ENCODE measurements around the gene TYW1B. TPM values are rescaled to one million over a fixed set of nuclear protein-coding genes. Genes with fewer than 3 reads are reported as not detected.
A peak's percentile ranks its signal among the peaks of the same experiment; 100 is the strongest.
"Not testable (repeated sequence)": the region's sequence is repeated elsewhere in the genome, so short reads cannot be mapped to it uniquely, and the experiment has no call there.

The TYW1B gene
- total RNA-seq, 1 donor from 2014 or later: 3.1 TPM

DNA sequence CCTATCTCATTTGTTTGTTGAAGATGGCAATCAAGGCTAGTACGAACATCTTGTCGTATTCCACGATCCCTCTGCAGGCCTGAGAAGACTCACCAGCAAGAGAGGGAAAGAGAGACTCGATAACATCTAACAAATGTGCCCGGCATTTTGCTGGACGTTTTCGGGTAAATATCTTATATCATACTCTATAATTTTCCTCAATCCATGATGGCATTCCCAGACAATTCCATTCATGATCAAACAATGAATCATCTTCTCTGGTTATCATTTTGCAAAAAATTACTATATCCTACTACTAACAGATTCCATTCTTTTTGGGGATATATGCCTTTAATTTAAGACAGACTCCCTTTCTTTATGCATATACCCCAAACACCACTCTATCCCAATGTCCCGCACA lies 118.1 kb downstream of the TYW1B start:
- TF ChIP-seq, protein P1, sequence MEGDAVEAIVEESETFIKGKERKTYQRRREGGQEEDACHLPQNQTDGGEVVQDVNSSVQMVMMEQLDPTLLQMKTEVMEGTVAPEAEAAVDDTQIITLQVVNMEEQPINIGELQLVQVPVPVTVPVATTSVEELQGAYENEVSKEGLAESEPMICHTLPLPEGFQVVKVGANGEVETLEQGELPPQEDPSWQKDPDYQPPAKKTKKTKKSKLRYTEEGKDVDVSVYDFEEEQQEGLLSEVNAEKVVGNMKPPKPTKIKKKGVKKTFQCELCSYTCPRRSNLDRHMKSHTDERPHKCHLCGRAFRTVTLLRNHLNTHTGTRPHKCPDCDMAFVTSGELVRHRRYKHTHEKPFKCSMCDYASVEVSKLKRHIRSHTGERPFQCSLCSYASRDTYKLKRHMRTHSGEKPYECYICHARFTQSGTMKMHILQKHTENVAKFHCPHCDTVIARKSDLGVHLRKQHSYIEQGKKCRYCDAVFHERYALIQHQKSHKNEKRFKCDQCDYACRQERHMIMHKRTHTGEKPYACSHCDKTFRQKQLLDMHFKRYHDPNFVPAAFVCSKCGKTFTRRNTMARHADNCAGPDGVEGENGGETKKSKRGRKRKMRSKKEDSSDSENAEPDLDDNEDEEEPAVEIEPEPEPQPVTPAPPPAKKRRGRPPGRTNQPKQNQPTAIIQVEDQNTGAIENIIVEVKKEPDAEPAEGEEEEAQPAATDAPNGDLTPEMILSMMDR (conservative IDR thresholded peaks at IDR 0.05): no peak
- H3K4me3 Mint-ChIP-seq: no peak overlapping the region
- no peak for DNase-seq (ENCODE audit: extremely low spot score, unreplicated experiment)
- H3K36me3 Mint-ChIP-seq: peaks cover 19% of the 10 kb centered on the region
- H3K27me3 Mint-ChIP-seq: no peaks in the 10 kb centered on the region
- peaks cover 13% of the 10 kb centered on the region for H3K4me1 Mint-ChIP-seq (ENCODE audit: unreplicated experiment)
- H3K27ac Mint-ChIP-seq: no peak overlapping the region
- no peaks in the 10 kb centered on the region for H3K9me3 Mint-ChIP-seq

DNA sequence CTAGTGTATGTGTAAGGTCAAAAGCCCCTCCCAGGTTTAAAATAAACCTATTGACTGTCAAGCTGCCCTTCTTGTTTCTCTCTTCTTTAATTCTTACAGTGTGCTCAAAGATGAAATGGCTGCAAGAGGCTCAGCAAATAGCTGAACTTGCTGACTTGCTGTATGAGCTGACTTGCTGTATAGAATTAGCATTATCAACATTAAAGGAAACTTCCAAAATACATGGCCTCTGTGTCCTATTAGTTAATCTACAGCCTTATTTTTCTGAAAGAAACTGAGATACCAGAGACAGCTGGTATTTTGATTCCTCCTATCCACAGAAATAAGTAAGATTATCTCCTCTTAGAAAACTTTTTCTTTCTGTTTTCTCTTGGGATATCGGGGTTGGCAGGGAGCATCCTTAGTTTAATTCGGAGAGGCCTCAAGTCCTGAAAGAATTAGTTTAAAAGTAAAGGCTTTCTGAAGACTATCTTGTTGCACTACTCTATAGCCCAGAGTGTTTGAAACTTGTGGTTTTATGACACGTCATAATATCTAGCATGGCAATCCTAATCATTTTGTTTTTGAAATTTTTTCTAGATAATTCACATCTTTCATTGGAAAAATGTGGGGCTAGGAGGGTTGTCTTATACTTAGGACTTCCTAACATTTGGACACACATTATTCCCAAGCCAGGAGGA lies 119.5 kb downstream of the TYW1B start:
- H3K27ac Mint-ChIP-seq; DNase-seq (ENCODE audit: extremely low spot score, unreplicated experiment); H3K4me3 Mint-ChIP-seq; H3K9me3 Mint-ChIP-seq; H3K27me3 Mint-ChIP-seq: not testable (repeated sequence)
- H3K4me1 Mint-ChIP-seq (ENCODE audit: unreplicated experiment): peaks cover 13% of the 10 kb centered on the region
- H3K36me3 Mint-ChIP-seq: peaks cover 19% of the 10 kb centered on the region

DNA sequence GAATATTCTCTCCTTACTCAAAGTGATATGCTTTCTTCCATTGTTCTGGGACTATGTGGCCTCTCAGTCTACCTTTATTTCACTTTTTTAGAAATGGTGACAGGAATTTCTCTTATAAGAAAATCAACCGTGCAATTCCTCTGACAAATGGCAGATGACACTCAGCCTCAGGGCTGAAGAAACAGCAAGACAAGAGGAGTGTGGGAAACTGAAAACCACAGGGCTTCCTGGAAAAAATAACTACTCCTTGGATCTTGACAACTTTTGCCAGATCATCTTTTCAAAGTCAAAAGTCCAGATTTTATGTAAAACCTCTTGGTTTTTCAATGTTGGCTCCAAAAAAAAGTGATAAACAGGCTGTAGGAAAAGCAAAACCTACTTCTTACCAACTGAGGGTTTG lies 121.5 kb downstream of the TYW1B start:
- H3K27me3 Mint-ChIP-seq: no peaks in the 10 kb centered on the region
- TF ChIP-seq, protein P1 (conservative IDR thresholded peaks at IDR 0.05): no peak
- no peaks in the 10 kb centered on the region for H3K9me3 Mint-ChIP-seq
- no peak overlapping the region for H3K4me3 Mint-ChIP-seq
- DNase-seq (ENCODE audit: extremely low spot score, unreplicated experiment): no peak
- H3K4me1 Mint-ChIP-seq (ENCODE audit: unreplicated experiment): peaks cover 9% of the 10 kb centered on the region
- peaks cover 15% of the 10 kb centered on the region for H3K36me3 Mint-ChIP-seq
- H3K27ac Mint-ChIP-seq: no peak overlapping the region

DNA sequence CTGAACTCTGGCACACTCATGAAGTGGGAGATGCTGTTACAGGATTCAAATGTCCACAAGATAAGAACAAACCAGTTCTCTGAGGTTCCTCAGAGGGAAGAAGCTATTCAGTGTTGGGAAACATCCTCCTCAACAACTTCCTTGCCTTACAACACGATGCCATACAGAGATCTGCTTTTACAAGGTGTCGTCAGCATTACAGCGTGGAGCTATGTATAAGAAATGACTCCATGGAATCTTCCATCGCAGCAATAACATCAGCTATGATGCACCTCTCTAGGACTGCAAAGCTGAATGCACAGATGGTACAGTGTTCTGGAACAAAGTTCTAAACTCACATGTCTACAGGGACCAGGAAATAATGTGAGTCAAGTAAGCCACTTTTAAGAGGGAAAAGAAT lies 122.3 kb downstream of the TYW1B start:
- H3K4me1 Mint-ChIP-seq (ENCODE audit: unreplicated experiment); H3K27ac Mint-ChIP-seq; H3K9me3 Mint-ChIP-seq; DNase-seq (ENCODE audit: extremely low spot score, unreplicated experiment); H3K4me3 Mint-ChIP-seq; H3K27me3 Mint-ChIP-seq: not testable (repeated sequence)
- peaks cover 13% of the 10 kb centered on the region for H3K36me3 Mint-ChIP-seq

DNA sequence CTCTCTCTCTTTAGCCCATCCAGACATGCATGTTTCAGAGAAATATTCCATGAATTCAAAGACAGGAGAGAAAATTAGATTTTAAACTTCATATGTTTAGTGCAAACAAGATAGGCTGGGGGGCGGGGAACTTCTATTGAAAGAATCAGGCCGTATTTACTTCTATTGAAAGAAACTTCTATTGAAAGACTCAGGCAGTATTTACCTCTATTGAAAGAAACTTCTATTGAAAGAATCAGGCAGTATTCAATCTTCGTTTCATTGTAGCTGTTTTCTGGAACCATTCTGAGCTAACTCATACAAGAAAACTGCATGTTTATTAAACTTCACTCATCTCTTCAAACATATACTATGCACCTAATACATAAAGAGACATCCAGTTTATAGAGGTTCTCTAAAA lies 123.1 kb downstream of the TYW1B start:
- Mint-ChIP-seq H3K36me3 (peaks cover 13% of the 10 kb centered on the region), H3K27ac (no peak overlapping the region), H3K9me3 (no peaks in the 10 kb centered on the region), H3K27me3 (no peaks in the 10 kb centered on the region), H3K4me3 (no peak overlapping the region), H3K4me1 (ENCODE audit: unreplicated experiment) (peaks cover 4% of the 10 kb centered on the region)
- TF ChIP-seq, protein P1 (conservative IDR thresholded peaks at IDR 0.05): no peak
- DNase-seq (ENCODE audit: extremely low spot score, unreplicated experiment): no peak

DNA sequence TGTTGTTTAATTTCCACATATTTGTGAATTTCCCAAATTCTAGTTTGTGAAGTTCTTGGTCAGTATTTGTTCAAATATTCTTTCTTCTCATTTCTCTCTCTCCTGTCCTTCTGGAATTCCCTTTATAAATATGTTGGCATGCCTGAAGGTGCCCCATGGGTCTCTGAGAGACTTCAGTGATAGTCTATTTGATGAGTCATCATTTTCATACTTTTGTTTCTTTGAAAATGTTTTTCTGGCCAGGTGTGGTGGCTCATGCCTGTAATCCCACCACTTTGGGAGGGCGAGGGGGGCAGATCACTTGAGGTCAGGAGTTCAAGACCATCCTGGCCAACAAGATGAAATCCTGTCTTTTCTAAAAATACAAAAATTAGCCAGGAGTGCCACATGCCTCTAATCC lies 127.5 kb downstream of the TYW1B start:
- H3K27ac Mint-ChIP-seq; H3K27me3 Mint-ChIP-seq; H3K9me3 Mint-ChIP-seq; DNase-seq (ENCODE audit: extremely low spot score, unreplicated experiment); H3K36me3 Mint-ChIP-seq; H3K4me3 Mint-ChIP-seq: not testable (repeated sequence)
- H3K4me1 Mint-ChIP-seq (ENCODE audit: unreplicated experiment): peaks cover 12% of the 10 kb centered on the region

DNA sequence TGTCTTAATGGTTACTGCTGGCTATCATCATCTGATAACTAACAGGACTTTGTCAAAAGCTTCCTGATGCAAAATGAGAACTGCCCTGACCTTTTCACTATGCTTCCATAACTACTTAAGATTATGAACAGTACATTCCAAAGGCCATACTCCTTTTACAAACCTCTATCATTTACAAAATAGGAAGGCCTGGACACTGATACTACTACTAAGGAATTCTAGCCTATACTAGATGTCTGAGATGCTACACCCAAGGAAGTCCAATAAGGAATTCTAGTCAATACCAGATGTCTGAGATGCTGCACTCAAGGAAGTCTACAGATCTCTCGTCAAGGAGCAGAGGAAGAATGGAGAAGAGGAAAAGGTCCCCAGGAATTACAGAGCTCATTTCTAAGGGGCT lies 130.9 kb downstream of the TYW1B start:
- DNase-seq (ENCODE audit: extremely low spot score, unreplicated experiment); H3K4me3 Mint-ChIP-seq; H3K36me3 Mint-ChIP-seq; H3K27ac Mint-ChIP-seq; H3K9me3 Mint-ChIP-seq; H3K27me3 Mint-ChIP-seq: not testable (repeated sequence)
- H3K4me1 Mint-ChIP-seq (ENCODE audit: unreplicated experiment): peaks cover 29% of the 10 kb centered on the region

DNA sequence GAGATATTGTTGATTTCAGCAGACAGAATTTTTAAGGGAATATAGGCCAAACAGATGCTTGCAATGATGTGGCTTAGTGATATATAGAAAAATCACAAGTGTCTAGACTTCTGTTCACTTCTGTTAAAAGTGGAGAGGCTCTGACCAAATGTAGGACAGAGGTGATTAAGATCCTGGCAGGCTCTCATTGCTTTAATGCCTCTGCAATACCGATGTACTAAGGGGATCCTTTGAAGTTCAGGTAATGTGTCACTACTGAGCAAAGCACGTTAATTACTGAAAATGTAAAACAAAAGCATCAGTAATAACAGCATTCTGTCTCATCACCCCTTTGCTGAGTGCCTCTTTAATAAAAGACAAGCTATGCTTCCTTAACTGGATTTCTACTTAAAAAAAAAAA lies 131.4 kb downstream of the TYW1B start:
- H3K4me3 Mint-ChIP-seq; H3K27ac Mint-ChIP-seq; H3K27me3 Mint-ChIP-seq; DNase-seq (ENCODE audit: extremely low spot score, unreplicated experiment); H3K9me3 Mint-ChIP-seq; H3K36me3 Mint-ChIP-seq: not testable (repeated sequence)
- H3K4me1 Mint-ChIP-seq (ENCODE audit: unreplicated experiment): peaks cover 30% of the 10 kb centered on the region

DNA sequence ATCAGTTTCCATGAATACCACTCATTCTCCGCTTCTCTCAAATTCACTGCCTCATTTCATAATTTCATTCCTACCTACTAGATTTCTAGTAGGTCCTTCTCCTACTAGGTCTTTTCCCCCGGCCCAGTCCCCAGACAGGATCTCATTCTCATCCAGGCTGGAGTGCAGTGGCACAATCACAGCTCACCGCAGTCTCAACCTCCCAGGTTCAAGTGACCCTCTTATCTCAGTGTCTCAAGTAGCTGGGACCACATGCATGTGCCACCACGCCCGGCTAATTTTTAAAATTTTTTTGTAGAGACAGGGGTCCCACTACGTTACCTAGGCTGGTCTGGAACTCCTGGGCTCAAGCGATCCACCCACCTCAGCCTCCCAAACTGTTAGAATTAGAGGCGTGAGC lies 132.5 kb downstream of the TYW1B start:
- not testable (repeated sequence) for DNase-seq (ENCODE audit: extremely low spot score, unreplicated experiment); H3K9me3 Mint-ChIP-seq; H3K4me3 Mint-ChIP-seq; H3K36me3 Mint-ChIP-seq; H3K27me3 Mint-ChIP-seq
- Mint-ChIP-seq H3K4me1 (ENCODE audit: unreplicated experiment) (peaks cover 36% of the 10 kb centered on the region), H3K27ac (peak overlapping the region; percentile 12)

DNA sequence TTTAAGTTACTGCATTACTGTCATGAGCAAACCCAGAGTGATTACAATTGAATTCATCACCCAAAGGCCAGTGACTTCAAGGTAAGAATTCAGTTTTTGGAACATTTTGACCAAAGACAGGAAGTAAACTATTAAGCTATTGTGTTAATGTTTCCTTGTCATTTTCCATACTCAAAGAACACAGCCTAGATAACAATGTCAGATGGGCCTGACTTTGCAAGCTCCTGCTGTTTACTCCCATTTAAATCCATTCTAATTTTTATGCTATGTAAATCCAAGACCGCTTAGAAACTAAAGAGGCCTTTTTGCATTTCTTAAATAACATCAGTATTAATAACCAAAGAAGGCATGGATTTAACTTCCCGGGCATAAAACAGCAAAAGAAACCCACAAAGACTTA lies 136.6 kb downstream of the TYW1B start:
- DNase-seq (ENCODE audit: extremely low spot score, unreplicated experiment); H3K36me3 Mint-ChIP-seq; H3K27me3 Mint-ChIP-seq; H3K27ac Mint-ChIP-seq; H3K9me3 Mint-ChIP-seq; H3K4me3 Mint-ChIP-seq: not testable (repeated sequence)
- H3K4me1 Mint-ChIP-seq (ENCODE audit: unreplicated experiment): peaks cover 32% of the 10 kb centered on the region

DNA sequence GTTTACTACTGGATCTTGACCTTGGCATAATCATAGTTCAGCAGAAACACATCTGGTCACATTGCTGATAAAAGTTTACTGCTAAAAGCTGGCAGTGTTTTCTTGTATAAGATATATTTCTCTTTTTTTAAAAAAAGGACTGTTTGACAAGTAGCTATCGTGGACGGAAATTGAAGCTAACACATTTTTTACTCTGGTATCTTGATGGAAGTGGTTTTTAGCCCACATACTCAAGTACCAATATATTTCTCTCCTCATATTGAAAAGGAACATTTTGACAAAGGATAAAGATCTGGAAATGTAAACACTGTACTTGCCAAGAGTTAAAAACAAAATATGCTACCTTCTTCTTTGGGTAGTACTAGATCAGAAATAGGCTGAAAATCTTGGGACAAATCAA lies 137.8 kb downstream of the TYW1B start:
- H3K36me3 Mint-ChIP-seq; H3K9me3 Mint-ChIP-seq; H3K27me3 Mint-ChIP-seq; H3K4me3 Mint-ChIP-seq; H3K27ac Mint-ChIP-seq; DNase-seq (ENCODE audit: extremely low spot score, unreplicated experiment): not testable (repeated sequence)
- H3K4me1 Mint-ChIP-seq (ENCODE audit: unreplicated experiment): peaks cover 24% of the 10 kb centered on the region

Data from type B pancreatic cell (in vitro differentiated cells).